HepG2 (cell line): ENCODE data around the gene SLC29A3.

Experiments used
- CHD2 ChIP-seq: IDR thresholded peaks from 2 replicates; pipeline ENCODE4 v1.6.1; 2011; ENCODE audit warnings: low read depth, low read length, improper control_type of control experiment
- CTCF ChIP-seq: sonication (generic); formaldehyde crosslinking; IDR thresholded peaks from 2 replicates; pipeline ENCODE4 v1.5.0; 2020; ENCODE audit warnings: mild to moderate bottlenecking, missing genetic modification reagents, moderate library complexity
- GABPA ChIP-seq, 2 experiments: IDR thresholded peaks; 2 replicates each; pipeline ENCODE4 v1.6.1; 2011 to 2016; ENCODE audit warnings: low read depth in 2 of 2, low read length in 1 of 2, missing biosample characterization in 1 of 2, missing genetic modification characterization in 1 of 2
- REST ChIP-seq, 2 experiments: IDR thresholded peaks; 2 replicates each; pipeline ENCODE4 v1.6.1; 2011 to 2012; ENCODE audit warnings: low read length in 2 of 2, borderline replicate concordance in 1 of 2, low read depth in 1 of 2, mild to moderate bottlenecking in 1 of 2, moderate library complexity in 1 of 2
- THAP11 ChIP-seq: IDR thresholded peaks from 2 replicates; pipeline ENCODE4 v1.6.1; 2016; ENCODE audit warnings: missing biosample characterization, missing genetic modification reagents
- ZNF678 ChIP-seq: sonication (generic); formaldehyde crosslinking; IDR thresholded peaks from 2 replicates; pipeline ENCODE4 v1.4.0; 2020; ENCODE audit warnings: mild to moderate bottlenecking, missing genetic modification reagents

GRCh38 chr10:71302874-71303568 is 16.0 kb upstream of the SLC29A3 start:
- TF ChIP-seq REST (IDR thresholded peaks at IDR 0.05; ENCODE audit: borderline replicate concordance in 1 of 2, low read depth in 1 of 2, low read length in 2 of 2) (no peak), ZNF678 (no peak), CHD2 (no peak), GABPA (IDR thresholded peaks at IDR 0.05; ENCODE audit: low read depth, low read length) (no peak), GABPA (CRISPR knock-in tag; IDR thresholded peaks at IDR 0.05; ENCODE audit: low read depth) (no peak), CTCF (CRISPR knock-in tag) (peak; percentile 69), THAP11 (no peak)
